Gastrocnemius medialis (tissue), 4 donors: Measurements from ENCODE around the gene PNMA8A. TPM values are rescaled to one million over a fixed set of nuclear protein-coding genes. Genes with fewer than 3 reads are reported as not detected.

ENCODE experiments used
- ATAC-seq, 2 donors: fragments of 150-250 bp; one replicate each; pipeline ENCODE4 v1.9.1; 2016
- DNase-seq, 2 donors: peaks; one replicate each; pipeline ENCODE4 v3.0.0-alpha.2; 2019
- H3K27ac ChIP-seq, 4 donors: fragments of 200-600 bp; sonication (generic); 1 replicate in 1 of 4; 2 replicates in 3 of 4; pipeline ENCODE4 v1.5.1; 2016 to 2018; ENCODE audit warnings: mild to moderate bottlenecking in 2 of 4, moderate library complexity in 1 of 4
- H3K27me3 ChIP-seq, 3 donors: fragments of 200-600 bp; sonication (generic) in 2 of 3; 1 replicate in 1 of 3; 2 replicates in 2 of 3; pipeline versions ENCODE4 v1.5.1 to v1.6.0; 2016 to 2019; ENCODE audit warnings: mild to moderate bottlenecking in 1 of 3, moderate library complexity in 1 of 3
- H3K36me3 ChIP-seq, 2 donors: fragments of 200-600 bp; sonication (generic) in 1 of 2; one replicate each; pipeline ENCODE4 v1.5.1; 2017 to 2018
- H3K4me1 ChIP-seq, 2 donors: fragments of 200-600 bp; sonication (generic) in 1 of 2; one replicate each; pipeline ENCODE4 v1.5.1; 2016 to 2017; ENCODE audit warnings: mild to moderate bottlenecking in 2 of 2
- H3K4me3 ChIP-seq, 4 donors: fragments of 200-600 bp; sonication (generic) in 3 of 4; 1 replicate in 1 of 4; 2 replicates in 3 of 4; pipeline ENCODE4 v1.5.1; 2016 to 2019; ENCODE audit warnings: mild to moderate bottlenecking in 2 of 4
- H3K9me3 ChIP-seq, 3 donors: fragments of 200-600 bp; sonication (generic) in 2 of 3; 1 replicate in 1 of 3; 2 replicates in 2 of 3; pipeline ENCODE4 v1.5.1; 2016 to 2019
- CTCF ChIP-seq, 5 experiments: fragments of 450-650 bp in 3 of 5; fragments of 200-600 bp in 2 of 5; sonication (generic) in 2 of 5; IDR thresholded peaks in 4 of 5; conservative IDR thresholded peaks in 1 of 5; 1 replicate in 4 of 5; 2 replicates in 1 of 5; pipeline ENCODE4 v1.5.1; 2016 to 2019; ENCODE audit warnings: antibody characterized with exemption in 5 of 5, mild to moderate bottlenecking in 3 of 5, moderate library complexity in 3 of 5
- POLR2A ChIP-seq, 2 donors: fragments of 450-650 bp; IDR thresholded peaks; one replicate each; pipeline ENCODE4 v1.6.1; 2017; ENCODE audit warnings: antibody characterized with exemption in 2 of 2, mild to moderate bottlenecking in 2 of 2, moderate library complexity in 2 of 2
- in situ Hi-C, 4 donors: fragments of 200-750 bp; cut with MboI; loops; one replicate each; pipeline versions ENCODE4 v1.15.0 to v1.8.0; 2017; ENCODE audit warnings: low sequenced_read_pairs in 4 of 4
- intact Hi-C: fragments of 100-400 bp; cut with DNase I; formaldehyde crosslinking; loops from one replicate; pipeline ENCODE4 v1.15.1; 2023; ENCODE audit warnings: low total_unique reads
- total RNA-seq, 4 donors: library from RNA; depleted of rRNA; stranded (reverse); fragments of >200 nt; gene quantifications; one replicate each; pipeline versions ENCODE4 v1.1.0 to v1.2.3, GENCODE V29; 2016

Gene PNMA8A
- total RNA-seq, 4 donors from 2014 or later = 0.13 to 0.83 (median 0.60) TPM; not detected in 1

- TF ChIP-seq POLR2A (IDR thresholded peaks at IDR 0.05) (no peak), CTCF (IDR thresholded peaks at IDR 0.05 in 4 of 5, conservative IDR thresholded peaks at IDR 0.05 in 1 of 5) (no peak)
- intact Hi-C loops = no loop called here
- no peak overlapping the region for H3K4me3 ChIP-seq
- H3K4me1 ChIP-seq = no peaks in the 10 kb centered on the region
- in situ Hi-C loops = no loop called here
- peaks cover 8 to 23% (median 19%) of the 10 kb centered on the region in 3 donors for H3K27me3 ChIP-seq
- no peak for ATAC-seq
- no peaks in the 10 kb centered on the region for H3K9me3 ChIP-seq
- DNase-seq = no peak
- H3K36me3 ChIP-seq = no peaks in the 10 kb centered on the region
- H3K27ac ChIP-seq = no peak overlapping the region
Observed at GRCh38 chr19:46427518-46428045, 43.8 kb downstream of the PNMA8A start.

- no peaks in the 10 kb centered on the region for H3K36me3 ChIP-seq
- H3K27ac ChIP-seq = no peak overlapping the region
- TF ChIP-seq POLR2A (IDR thresholded peaks at IDR 0.05) = no peak
- TF ChIP-seq CTCF (IDR thresholded peaks at IDR 0.05 in 4 of 5, conservative IDR thresholded peaks at IDR 0.05 in 1 of 5) = no peak
- peak overlapping the region; percentile 32 to 49 (median 44) for H3K4me3 ChIP-seq
- DNase-seq (peak in 1 of 2 donors; percentile 34), ATAC-seq (peak in 1 of 2 donors; percentile 52)
- no peaks in the 10 kb centered on the region for H3K4me1 ChIP-seq
- H3K9me3 ChIP-seq = no peaks in the 10 kb centered on the region
- peaks cover 8 to 20% (median 19%) of the 10 kb centered on the region in 3 donors for H3K27me3 ChIP-seq
- intact Hi-C loops = no loop called here
- in situ Hi-C loops = no loop called here
Observed at GRCh38 chr19:46426506-46427162, 44.7 kb downstream of the PNMA8A start.

- TF ChIP-seq CTCF (IDR thresholded peaks at IDR 0.05 in 4 of 5, conservative IDR thresholded peaks at IDR 0.05 in 1 of 5) = no peak
- TF ChIP-seq POLR2A (IDR thresholded peaks at IDR 0.05) = no peak
- Histone ChIP-seq H3K4me1 (no peaks in the 10 kb centered on the region), H3K27ac (no peak overlapping the region), H3K4me3 (peak overlapping the region in 3 of 4 donors; percentile 42 to 49 (median 47)), H3K27me3 (peaks cover 8 to 19% (median 19%) of the 10 kb centered on the region in 3 donors), H3K9me3 (no peaks in the 10 kb centered on the region), H3K36me3 (no peaks in the 10 kb centered on the region)
- in situ Hi-C loops = no loop called here
- ATAC-seq (no peak), DNase-seq (no peak)
- intact Hi-C loops = no loop called here
Observed at GRCh38 chr19:46426035-46426505, 45.3 kb downstream of the PNMA8A start.

GRCh38 chr19:46423188-46423587 lies 48.2 kb downstream of the PNMA8A start:
- no peaks in the 10 kb centered on the region for H3K36me3 ChIP-seq
- H3K27ac ChIP-seq = no peak overlapping the region
- H3K4me1 ChIP-seq = no peaks in the 10 kb centered on the region
- H3K27me3 ChIP-seq = peaks cover 8 to 21% (median 8%) of the 10 kb centered on the region in 3 donors
- H3K9me3 ChIP-seq = no peaks in the 10 kb centered on the region
- TF ChIP-seq CTCF (IDR thresholded peaks at IDR 0.05 in 4 of 5, conservative IDR thresholded peaks at IDR 0.05 in 1 of 5) (no peak), POLR2A (IDR thresholded peaks at IDR 0.05) (no peak)
- ATAC-seq (no peak), DNase-seq (no peak)
- H3K4me3 ChIP-seq = no peak overlapping the region
- in situ Hi-C loops (no loop called here), intact Hi-C loops (no loop called here)
